ENCODE results near the gene CNKSR1. TPM values are rescaled to one million over a fixed set of nuclear protein-coding genes. Genes with fewer than 3 reads are reported as not detected.

Gene CNKSR1
- total RNA-seq, 2 experiments from 2014 or later, result 2.5 TPM

DNA sequence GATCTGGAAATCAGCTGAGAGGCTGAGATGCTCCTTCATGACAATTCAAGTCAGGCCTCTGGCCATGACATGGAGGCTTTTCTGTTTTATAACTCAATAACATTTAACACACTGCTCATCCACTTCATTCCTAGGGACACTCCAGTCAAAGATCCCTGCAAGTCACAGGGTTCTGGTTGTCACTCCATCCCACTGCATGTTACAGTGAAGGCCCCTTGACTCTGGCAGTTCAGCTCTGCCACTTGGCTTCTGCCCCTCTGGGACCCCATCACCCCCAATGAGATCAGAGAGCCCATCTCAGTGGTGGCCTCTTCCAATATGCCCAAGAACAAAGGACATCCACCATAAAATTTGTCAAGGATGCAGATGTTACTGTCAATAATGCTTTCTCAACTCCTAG lies 28.4 kb upstream of the CNKSR1 start:
- no peaks in the 10 kb centered on the region for H3K4me1 ChIP-seq (ENCODE audit: insufficient read depth, low read length, poor library complexity, severe bottlenecking)
- no peak overlapping the region for H2AFZ ChIP-seq (ENCODE audit: low read length)
- intact Hi-C loops (cut with micrococcal nuclease; ENCODE audit: unreplicated experiment), result no loop called here
- H3K79me2 ChIP-seq (ENCODE audit: insufficient read depth, low read depth, low read length), result no peaks in the 10 kb centered on the region
- TF ChIP-seq, protein P1, sequence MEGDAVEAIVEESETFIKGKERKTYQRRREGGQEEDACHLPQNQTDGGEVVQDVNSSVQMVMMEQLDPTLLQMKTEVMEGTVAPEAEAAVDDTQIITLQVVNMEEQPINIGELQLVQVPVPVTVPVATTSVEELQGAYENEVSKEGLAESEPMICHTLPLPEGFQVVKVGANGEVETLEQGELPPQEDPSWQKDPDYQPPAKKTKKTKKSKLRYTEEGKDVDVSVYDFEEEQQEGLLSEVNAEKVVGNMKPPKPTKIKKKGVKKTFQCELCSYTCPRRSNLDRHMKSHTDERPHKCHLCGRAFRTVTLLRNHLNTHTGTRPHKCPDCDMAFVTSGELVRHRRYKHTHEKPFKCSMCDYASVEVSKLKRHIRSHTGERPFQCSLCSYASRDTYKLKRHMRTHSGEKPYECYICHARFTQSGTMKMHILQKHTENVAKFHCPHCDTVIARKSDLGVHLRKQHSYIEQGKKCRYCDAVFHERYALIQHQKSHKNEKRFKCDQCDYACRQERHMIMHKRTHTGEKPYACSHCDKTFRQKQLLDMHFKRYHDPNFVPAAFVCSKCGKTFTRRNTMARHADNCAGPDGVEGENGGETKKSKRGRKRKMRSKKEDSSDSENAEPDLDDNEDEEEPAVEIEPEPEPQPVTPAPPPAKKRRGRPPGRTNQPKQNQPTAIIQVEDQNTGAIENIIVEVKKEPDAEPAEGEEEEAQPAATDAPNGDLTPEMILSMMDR (conservative IDR thresholded peaks at IDR 0.05; ENCODE audit: low read length), result no peak
- TF ChIP-seq EZH2phosphoT487 (IDR thresholded peaks at IDR 0.05; ENCODE audit: borderline replicate concordance, low read depth, low read length), result no peak
- no peaks in the 10 kb centered on the region for H3K9me2 ChIP-seq (ENCODE audit: insufficient read depth, low read length)
- H4K20me1 ChIP-seq (ENCODE audit: insufficient read depth, low read length), result no peaks in the 10 kb centered on the region; the same call in 1 of the 2 replicates
- no peak for DNase-seq (ENCODE audit: low spot score)
- H3K36me3 ChIP-seq (ENCODE audit: insufficient read depth, low read length), result no peaks in the 10 kb centered on the region
- H3K9me3 ChIP-seq (ENCODE audit: low read length), result no peaks in the 10 kb centered on the region
- H3K27ac ChIP-seq (ENCODE audit: low read depth, low read length, poor library complexity, severe bottlenecking), result no peak overlapping the region
- no peak overlapping the region for H3K4me2 ChIP-seq (ENCODE audit: low read length)
- CTCF ChIA-PET (ENCODE audit: unreplicated experiment), result no interaction called here
- POLR2A ChIA-PET, result no interaction called here
- BruUV-seq (replicated peaks), result no TSS peak
- H3K4me3 ChIP-seq (ENCODE audit: low read depth, low read length, poor library complexity, severe bottlenecking), result no peak overlapping the region

DNA sequence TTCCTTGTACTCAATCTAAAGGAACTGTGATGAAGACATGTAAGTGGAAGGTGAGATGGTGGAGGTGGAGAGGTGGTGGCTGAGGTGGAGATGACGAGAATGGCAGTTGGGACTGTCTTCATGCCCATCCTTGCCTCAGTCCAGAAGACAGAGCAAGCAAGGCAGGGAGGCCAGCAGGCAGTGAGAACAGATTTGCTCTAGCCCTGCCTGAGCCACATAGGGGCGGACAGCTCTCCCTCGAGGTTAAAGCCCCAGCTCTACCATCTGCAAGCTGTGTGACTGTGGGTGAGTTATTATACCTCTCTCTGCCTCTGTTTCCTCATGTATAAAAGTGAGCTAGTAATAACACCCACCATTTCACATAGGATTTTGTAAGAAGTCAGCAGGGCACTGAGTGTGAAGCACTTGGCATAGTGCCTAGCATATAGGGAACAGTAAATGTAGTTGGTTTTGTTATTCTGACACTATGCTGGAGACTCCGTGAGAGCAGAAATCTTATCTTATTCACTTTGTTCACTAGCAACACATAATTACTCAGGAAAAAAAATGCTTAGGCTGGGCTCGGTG lies 23.2 kb upstream of the CNKSR1 start:
- Histone ChIP-seq H3K27ac (ENCODE audit: low read depth, low read length, poor library complexity, severe bottlenecking) (no peak overlapping the region), H3K4me3 (ENCODE audit: low read depth, low read length, poor library complexity, severe bottlenecking) (no peak overlapping the region), H3K36me3 (ENCODE audit: insufficient read depth, low read length) (no peaks in the 10 kb centered on the region), H3K79me2 (ENCODE audit: insufficient read depth, low read depth, low read length) (no peaks in the 10 kb centered on the region), H3K4me1 (ENCODE audit: insufficient read depth, low read length, poor library complexity, severe bottlenecking) (peaks cover 11% of the 10 kb centered on the region), H2AFZ (ENCODE audit: low read length) (no peak overlapping the region), H3K9me2 (ENCODE audit: insufficient read depth, low read length) (no peaks in the 10 kb centered on the region), H3K9me3 (ENCODE audit: low read length) (no peaks in the 10 kb centered on the region), H4K20me1 (ENCODE audit: insufficient read depth, low read length) (no peaks in the 10 kb centered on the region), H3K4me2 (ENCODE audit: low read length) (no peak overlapping the region)
- TF ChIP-seq, protein P1 (conservative IDR thresholded peaks at IDR 0.05; ENCODE audit: low read length), result no peak
- TF ChIP-seq EZH2phosphoT487 (IDR thresholded peaks at IDR 0.05; ENCODE audit: borderline replicate concordance, low read depth, low read length), result no peak
- POLR2A ChIA-PET, result no interaction called here
- CTCF ChIA-PET (ENCODE audit: unreplicated experiment), result no interaction called here
- intact Hi-C loops (cut with micrococcal nuclease; ENCODE audit: unreplicated experiment), result no loop called here
- no TSS peak for BruUV-seq (replicated peaks)
- DNase-seq (ENCODE audit: low spot score), result no peak

DNA sequence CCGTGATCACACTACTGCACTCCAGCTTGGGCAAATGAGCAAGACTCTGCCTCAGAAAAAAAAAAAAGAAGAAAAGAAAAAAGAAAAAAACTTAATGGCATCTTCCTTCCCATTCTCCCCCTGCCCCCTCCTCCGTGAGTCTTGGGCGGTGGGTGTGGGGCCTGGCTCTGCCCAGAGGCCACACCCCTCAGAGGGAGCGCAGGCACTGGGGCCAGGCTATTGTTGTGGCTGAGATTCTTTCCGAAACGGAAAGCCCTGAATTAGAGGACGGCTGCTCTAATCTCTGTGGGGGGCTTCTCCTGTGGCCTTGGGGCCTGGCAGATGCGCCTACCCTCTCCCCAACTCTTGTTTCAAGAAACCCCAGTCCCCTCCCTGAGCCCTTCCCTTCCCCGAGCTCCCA lies 22.5 kb upstream of the CNKSR1 start:
- H3K4me1 ChIP-seq (ENCODE audit: insufficient read depth, low read length, poor library complexity, severe bottlenecking), result peaks cover 11% of the 10 kb centered on the region
- H3K27ac ChIP-seq (ENCODE audit: low read depth, low read length, poor library complexity, severe bottlenecking), result no peak overlapping the region
- no peaks in the 10 kb centered on the region for H3K9me3 ChIP-seq (ENCODE audit: low read length)
- H3K79me2 ChIP-seq (ENCODE audit: insufficient read depth, low read depth, low read length), result no peaks in the 10 kb centered on the region
- intact Hi-C loops (cut with micrococcal nuclease; ENCODE audit: unreplicated experiment), result no loop called here
- H3K36me3 ChIP-seq (ENCODE audit: insufficient read depth, low read length), result no peaks in the 10 kb centered on the region
- no TSS peak for BruUV-seq (replicated peaks)
- CTCF ChIA-PET (ENCODE audit: unreplicated experiment), result no interaction called here
- POLR2A ChIA-PET, result no interaction called here
- no peaks in the 10 kb centered on the region for H3K9me2 ChIP-seq (ENCODE audit: insufficient read depth, low read length)
- no peak for DNase-seq (ENCODE audit: low spot score)
- H3K4me2 ChIP-seq (ENCODE audit: low read length), result no peak overlapping the region
- H4K20me1 ChIP-seq (ENCODE audit: insufficient read depth, low read length), result no peaks in the 10 kb centered on the region
- H3K4me3 ChIP-seq (ENCODE audit: low read depth, low read length, poor library complexity, severe bottlenecking), result no peak overlapping the region
- H2AFZ ChIP-seq (ENCODE audit: low read length), result no peak overlapping the region
- no peak for TF ChIP-seq EZH2phosphoT487 (IDR thresholded peaks at IDR 0.05; ENCODE audit: borderline replicate concordance, low read depth, low read length)
- TF ChIP-seq, protein P1 (conservative IDR thresholded peaks at IDR 0.05; ENCODE audit: low read length), result no peak

Data from OCI-LY7 (cell line).